PFSK-1 (cell line): ENCODE results near the gene FAM229A.

Experiments used
- FOXP2 ChIP-seq: optimal IDR thresholded peaks from 2 replicates; pipeline ENCODE3; 2011; ENCODE audit warnings: borderline replicate concordance, control low read depth, inconsistent platforms; ENCODE audit not compliant: insufficient read depth; ENCODE audit errors: extremely low read length, extremely low read depth
- POLR2AphosphoS5 ChIP-seq: IDR thresholded peaks from 2 replicates; pipeline ENCODE4 v1.6.1; 2012; ENCODE audit warnings: low read depth, mild to moderate bottlenecking, control low read depth, low read length, moderate library complexity
- REST ChIP-seq, 2 experiments: IDR thresholded peaks; 2 replicates each; pipeline versions ENCODE4 v1.6.1 to v1.8.0; 2011 to 2012; ENCODE audit warnings: low read depth in 2 of 2, low read length in 2 of 2, control low read depth in 1 of 2, inconsistent platforms in 1 of 2, mild to moderate bottlenecking in 1 of 2, moderate library complexity in 1 of 2; ENCODE audit not compliant: insufficient read depth in 1 of 2
- SIN3A ChIP-seq: IDR thresholded peaks from 2 replicates; pipeline ENCODE4 v1.6.1; 2012; ENCODE audit warnings: mild to moderate bottlenecking, low read length, moderate library complexity, borderline replicate concordance; ENCODE audit not compliant: insufficient read depth
- TAF1 ChIP-seq: IDR thresholded peaks from 2 replicates; pipeline ENCODE4 v1.6.1; 2012; ENCODE audit warnings: low read length, control low read depth, borderline replicate concordance; ENCODE audit not compliant: insufficient read depth

Gene FAM229A

GRCh38 chr1:32390904-32391870 is 28.9 kb upstream of the FAM229A start:
- no peak for TF ChIP-seq FOXP2
- TF ChIP-seq POLR2AphosphoS5: no peak
- no peak for TF ChIP-seq REST (IDR thresholded peaks at IDR 0.05; ENCODE audit: insufficient read depth in 1 of 2, low read depth in 2 of 2, low read length in 2 of 2)
- no peak for TF ChIP-seq TAF1
- no peak for TF ChIP-seq SIN3A

GRCh38 chr1:32388641-32389040 is 26.4 kb upstream of the FAM229A start:
- TF ChIP-seq REST (IDR thresholded peaks at IDR 0.05; ENCODE audit: insufficient read depth in 1 of 2, low read depth in 2 of 2, low read length in 2 of 2) (no peak), SIN3A (no peak)

GRCh38 chr1:32386676-32387392 is 24.5 kb upstream of the FAM229A start:
- no peak for TF ChIP-seq SIN3A
- TF ChIP-seq POLR2AphosphoS5: no peak
- TF ChIP-seq REST (IDR thresholded peaks at IDR 0.05; ENCODE audit: insufficient read depth in 1 of 2, low read depth in 2 of 2, low read length in 2 of 2): no peak
- no peak for TF ChIP-seq FOXP2
- TF ChIP-seq TAF1: no peak

- no peak for TF ChIP-seq REST (IDR thresholded peaks at IDR 0.05; ENCODE audit: insufficient read depth in 1 of 2, low read depth in 2 of 2, low read length in 2 of 2)
- TF ChIP-seq SIN3A: no peak
- no peak for TF ChIP-seq FOXP2
- TF ChIP-seq TAF1: no peak
- no peak for TF ChIP-seq POLR2AphosphoS5
Measured at GRCh38 chr1:32380057-32380456, 17.8 kb upstream of the FAM229A start.
